T-helper 17 cell (primary cell): Measurements from ENCODE around the gene LRRC8A. TPM values are rescaled to one million over a fixed set of nuclear protein-coding genes. Genes with fewer than 3 reads are reported as not detected.
A peak's percentile ranks its signal among the peaks of the same experiment; 100 is the strongest.
"Not testable (repeated sequence)": the region's sequence is repeated elsewhere in the genome, so short reads cannot be mapped to it uniquely, and the experiment has no call there.

Source experiments
- ATAC-seq: fragments of 150-1000 bp; cut with Tn5 transposase; 2 replicates; pipeline ENCODE4 v1.10.0; 2021; ENCODE audit warnings: mild to moderate bottlenecking, moderate library complexity
- DNase-seq, 3 donors: peaks; one replicate each; pipeline versions ENCODE4 v3.0.0 to v3.0.0-alpha.2; 2020 to 2021
- H3K9me3 ChIP-seq: one replicate; pipeline ENCODE4 v1.7.0; 2013; ENCODE audit warnings: low read length, mild to moderate bottlenecking; ENCODE audit not compliant: control insufficient read depth, poor library complexity, severe bottlenecking
- H3K27ac Mint-ChIP-seq: one replicate; pipeline ENCODE4 v1.8.0; 2022; ENCODE audit warnings: mild to moderate bottlenecking, moderate library complexity, mixed read lengths
- H3K27me3 Mint-ChIP-seq: one replicate; pipeline ENCODE4 v1.8.0; 2022; ENCODE audit warnings: mixed read lengths
- H3K36me3 Mint-ChIP-seq: one replicate; pipeline ENCODE4 v1.8.0; 2022; ENCODE audit warnings: low read depth, mixed read lengths
- H3K4me1 Mint-ChIP-seq: one replicate; pipeline ENCODE4 v1.8.0; 2022; ENCODE audit warnings: mild to moderate bottlenecking, mixed read lengths
- H3K4me3 Mint-ChIP-seq: one replicate; pipeline ENCODE4 v1.8.0; 2022; ENCODE audit warnings: mild to moderate bottlenecking, moderate library complexity, mixed read lengths
- total RNA-seq, 4 donors: library from RNA in 2 of 4; stranded (reverse) in 2 of 4; gene quantifications; one replicate each; pipeline ENCODE4 v1.2.3 and lab custom pipeline; 2022 to 2026

LRRC8A gene
- total RNA-seq, 2 donors from 2014 or later = 28.9 to 30.3 TPM

DNA sequence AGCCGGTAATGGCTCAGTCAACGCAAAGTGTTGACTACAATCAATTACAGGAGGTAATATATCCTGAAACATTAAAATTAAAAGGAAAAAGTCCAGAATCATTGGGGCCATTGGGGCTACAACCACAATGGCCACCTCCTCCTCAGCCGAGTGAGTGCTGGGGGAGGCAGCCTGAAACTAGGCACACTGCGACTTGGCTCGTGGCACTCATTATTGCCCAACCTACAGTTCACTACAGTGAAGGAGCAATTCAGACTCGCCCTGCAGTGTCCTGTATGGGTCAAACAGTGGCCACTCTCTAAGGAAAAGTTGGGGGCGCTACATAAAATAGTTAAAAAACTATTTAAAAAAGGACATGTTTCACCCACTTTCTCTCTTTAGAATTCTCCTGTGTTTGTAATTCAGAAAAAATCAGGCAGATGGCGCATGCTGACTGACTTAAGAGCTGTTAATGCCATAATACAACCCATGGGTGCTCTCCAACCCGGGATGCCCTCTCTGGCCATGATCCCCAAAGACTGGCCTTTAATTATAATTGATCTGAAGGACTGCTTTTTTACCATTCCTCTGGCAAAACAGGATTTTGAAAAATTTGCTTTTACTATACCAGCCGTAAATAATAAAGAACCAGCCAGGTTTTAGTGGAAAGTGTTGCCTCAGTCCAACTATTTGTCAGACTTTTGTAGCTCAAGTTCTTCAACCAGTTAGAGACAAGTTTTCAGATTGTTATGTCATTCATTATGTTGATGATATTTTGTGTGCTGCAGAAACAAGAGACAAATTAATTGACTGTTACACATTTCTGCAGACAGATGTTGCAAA lies 29.9 kb upstream of the LRRC8A start:
- H3K4me3 Mint-ChIP-seq, H3K36me3 Mint-ChIP-seq, H3K27ac Mint-ChIP-seq, DNase-seq, H3K27me3 Mint-ChIP-seq, H3K9me3 ChIP-seq, H3K4me1 Mint-ChIP-seq, ATAC-seq: not testable (repeated sequence)

GRCh38 chr9:128852646-128853045 lies 29.3 kb upstream of the LRRC8A start:
- H3K27ac Mint-ChIP-seq, DNase-seq, H3K4me3 Mint-ChIP-seq, H3K36me3 Mint-ChIP-seq, H3K9me3 ChIP-seq, H3K4me1 Mint-ChIP-seq, ATAC-seq, H3K27me3 Mint-ChIP-seq: not testable (repeated sequence)

DNA sequence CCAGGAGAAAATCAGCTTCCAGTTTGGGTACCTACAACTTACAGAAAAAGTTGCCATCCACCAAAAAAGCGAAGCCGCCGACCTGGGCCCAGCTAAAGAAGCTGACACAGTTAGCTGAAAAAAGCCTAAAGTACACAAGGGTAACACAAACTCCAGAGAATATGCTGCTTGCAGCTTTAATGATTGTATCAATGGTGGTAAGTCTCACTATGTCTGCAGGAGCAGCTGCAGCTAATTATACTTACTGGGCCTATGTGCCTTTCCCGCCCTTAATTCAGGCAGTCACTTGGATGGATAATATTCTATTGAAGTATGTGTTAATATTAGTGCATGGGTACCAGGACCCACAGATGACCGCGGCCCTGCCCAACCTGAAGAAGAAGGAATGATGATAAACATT lies 27.5 kb upstream of the LRRC8A start:
- not testable (repeated sequence) for ATAC-seq, H3K4me1 Mint-ChIP-seq

GRCh38 chr9:128858476-128858875 lies 23.5 kb upstream of the LRRC8A start:
- H3K9me3 ChIP-seq, H3K4me1 Mint-ChIP-seq, H3K27ac Mint-ChIP-seq, H3K36me3 Mint-ChIP-seq, H3K4me3 Mint-ChIP-seq, H3K27me3 Mint-ChIP-seq, DNase-seq, ATAC-seq: not testable (repeated sequence)

More for the DNA sequence above, 27.5 kb upstream of the LRRC8A start:
- H3K9me3 ChIP-seq, H3K27me3 Mint-ChIP-seq, DNase-seq, H3K4me3 Mint-ChIP-seq, H3K36me3 Mint-ChIP-seq, H3K27ac Mint-ChIP-seq: not testable (repeated sequence)

DNA sequence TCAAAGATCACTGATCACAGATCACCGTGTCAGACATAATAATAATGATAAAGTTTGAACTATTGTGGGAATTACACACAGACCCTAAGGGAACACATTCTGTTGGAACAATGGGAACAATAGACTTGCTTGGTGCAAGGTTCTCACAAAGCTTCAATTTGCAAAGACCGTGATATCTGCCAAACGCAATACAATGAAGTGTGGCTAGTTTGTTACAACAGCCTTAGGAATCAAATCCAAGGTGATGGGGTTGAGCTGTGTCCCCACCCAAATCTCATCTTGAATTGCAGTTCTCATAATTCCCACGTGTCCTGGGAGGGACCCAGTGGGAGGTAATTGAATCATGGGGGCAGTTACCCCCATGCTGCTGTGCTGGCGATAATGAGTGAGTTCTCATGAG lies 21.0 kb upstream of the LRRC8A start:
- DNase-seq (no peak), ATAC-seq (no peak)
- Mint-ChIP-seq H3K4me3 (no peak overlapping the region), H3K36me3 (no peaks in the 10 kb centered on the region), H3K27me3 (no peaks in the 10 kb centered on the region), H3K27ac (no peak overlapping the region), H3K4me1 (peaks cover 9% of the 10 kb centered on the region)
- H3K9me3 ChIP-seq = no peaks in the 10 kb centered on the region

DNA sequence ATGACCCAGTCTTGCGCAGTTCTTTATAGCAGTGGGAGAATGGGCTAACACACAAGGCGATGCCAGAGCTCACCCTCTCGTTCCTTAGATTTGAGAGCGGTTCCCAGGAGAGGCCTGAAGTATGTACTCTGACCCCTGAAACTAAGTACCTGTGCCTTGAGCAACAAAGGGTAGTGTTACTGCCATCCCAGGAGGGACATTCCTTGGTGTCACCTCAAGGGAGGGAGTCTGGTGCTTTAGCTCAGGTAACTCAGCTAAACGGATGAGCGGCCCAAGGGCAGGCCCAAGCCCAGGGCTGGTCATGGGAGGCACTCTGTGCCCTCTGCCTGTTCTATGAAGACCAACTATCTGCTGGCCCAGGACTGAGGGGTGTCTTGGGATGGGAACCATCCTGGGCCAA lies 20.4 kb upstream of the LRRC8A start:
- H3K27ac Mint-ChIP-seq = no peak overlapping the region
- ATAC-seq = no peak
- no peaks in the 10 kb centered on the region for H3K9me3 ChIP-seq
- DNase-seq = no peak
- no peak overlapping the region for H3K4me3 Mint-ChIP-seq
- peaks cover 10% of the 10 kb centered on the region for H3K4me1 Mint-ChIP-seq
- no peaks in the 10 kb centered on the region for H3K36me3 Mint-ChIP-seq
- H3K27me3 Mint-ChIP-seq = no peaks in the 10 kb centered on the region

DNA sequence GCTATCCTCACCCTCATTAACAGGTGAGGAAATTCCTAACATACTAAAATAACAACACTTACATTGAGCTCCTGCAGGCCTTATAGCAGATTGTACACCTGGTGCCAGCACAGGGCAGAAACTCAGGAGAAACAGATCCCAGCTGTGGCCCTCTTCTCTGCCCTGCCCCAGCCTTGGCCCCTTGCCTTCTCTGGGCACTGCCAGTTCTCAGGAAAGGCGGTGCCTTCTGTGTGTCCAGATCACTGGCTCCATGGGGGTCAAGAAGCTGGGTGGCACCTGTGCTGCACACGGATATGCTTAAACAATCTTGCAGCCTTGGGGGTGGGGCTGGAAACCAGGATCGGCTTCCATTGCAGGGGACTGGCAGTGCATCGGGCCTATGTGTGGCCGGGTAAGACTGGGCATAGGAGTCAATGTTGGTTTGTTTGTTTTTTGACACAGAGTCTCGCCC lies 19.5 kb upstream of the LRRC8A start:
- DNase-seq = no peak
- H3K27ac Mint-ChIP-seq = no peak overlapping the region
- H3K4me3 Mint-ChIP-seq = no peak overlapping the region
- H3K4me1 Mint-ChIP-seq = peaks cover 10% of the 10 kb centered on the region
- ATAC-seq = no peak
- H3K9me3 ChIP-seq = no peaks in the 10 kb centered on the region
- H3K27me3 Mint-ChIP-seq = no peaks in the 10 kb centered on the region
- H3K36me3 Mint-ChIP-seq = no peaks in the 10 kb centered on the region

GRCh38 chr9:128863647-128864046 lies 18.3 kb upstream of the LRRC8A start:
- Mint-ChIP-seq H3K27me3 (no peaks in the 10 kb centered on the region), H3K4me1 (peaks cover 10% of the 10 kb centered on the region), H3K36me3 (no peaks in the 10 kb centered on the region), H3K27ac (peak overlapping the region; percentile 39), H3K4me3 (peak overlapping the region; percentile 25)
- H3K9me3 ChIP-seq = no peaks in the 10 kb centered on the region
- ATAC-seq (peak; percentile 96), DNase-seq (peak; percentile 68 to 82 (median 76))

- Mint-ChIP-seq H3K27ac (no peak overlapping the region), H3K4me1 (peaks cover 8% of the 10 kb centered on the region), H3K36me3 (no peaks in the 10 kb centered on the region), H3K4me3 (no peak overlapping the region), H3K27me3 (no peaks in the 10 kb centered on the region)
- DNase-seq (no peak), ATAC-seq (no peak)
- no peaks in the 10 kb centered on the region for H3K9me3 ChIP-seq
Observed at GRCh38 chr9:128870128-128870940, 11.6 kb upstream of the LRRC8A start.

GRCh38 chr9:128870941-128871265 lies 11.0 kb upstream of the LRRC8A start:
- DNase-seq, H3K27me3 Mint-ChIP-seq, H3K4me3 Mint-ChIP-seq, ATAC-seq, H3K27ac Mint-ChIP-seq, H3K36me3 Mint-ChIP-seq, H3K9me3 ChIP-seq, H3K4me1 Mint-ChIP-seq: not testable (repeated sequence)

GRCh38 chr9:128877852-128878251 lies 4.1 kb upstream of the LRRC8A start:
- DNase-seq (no peak), ATAC-seq (no peak)
- peaks cover 3% of the 10 kb centered on the region for H3K36me3 Mint-ChIP-seq
- H3K27ac Mint-ChIP-seq = no peak overlapping the region
- no peaks in the 10 kb centered on the region for H3K27me3 Mint-ChIP-seq
- no peaks in the 10 kb centered on the region for H3K9me3 ChIP-seq
- H3K4me1 Mint-ChIP-seq = peaks cover 23% of the 10 kb centered on the region
- no peak overlapping the region for H3K4me3 Mint-ChIP-seq

DNA sequence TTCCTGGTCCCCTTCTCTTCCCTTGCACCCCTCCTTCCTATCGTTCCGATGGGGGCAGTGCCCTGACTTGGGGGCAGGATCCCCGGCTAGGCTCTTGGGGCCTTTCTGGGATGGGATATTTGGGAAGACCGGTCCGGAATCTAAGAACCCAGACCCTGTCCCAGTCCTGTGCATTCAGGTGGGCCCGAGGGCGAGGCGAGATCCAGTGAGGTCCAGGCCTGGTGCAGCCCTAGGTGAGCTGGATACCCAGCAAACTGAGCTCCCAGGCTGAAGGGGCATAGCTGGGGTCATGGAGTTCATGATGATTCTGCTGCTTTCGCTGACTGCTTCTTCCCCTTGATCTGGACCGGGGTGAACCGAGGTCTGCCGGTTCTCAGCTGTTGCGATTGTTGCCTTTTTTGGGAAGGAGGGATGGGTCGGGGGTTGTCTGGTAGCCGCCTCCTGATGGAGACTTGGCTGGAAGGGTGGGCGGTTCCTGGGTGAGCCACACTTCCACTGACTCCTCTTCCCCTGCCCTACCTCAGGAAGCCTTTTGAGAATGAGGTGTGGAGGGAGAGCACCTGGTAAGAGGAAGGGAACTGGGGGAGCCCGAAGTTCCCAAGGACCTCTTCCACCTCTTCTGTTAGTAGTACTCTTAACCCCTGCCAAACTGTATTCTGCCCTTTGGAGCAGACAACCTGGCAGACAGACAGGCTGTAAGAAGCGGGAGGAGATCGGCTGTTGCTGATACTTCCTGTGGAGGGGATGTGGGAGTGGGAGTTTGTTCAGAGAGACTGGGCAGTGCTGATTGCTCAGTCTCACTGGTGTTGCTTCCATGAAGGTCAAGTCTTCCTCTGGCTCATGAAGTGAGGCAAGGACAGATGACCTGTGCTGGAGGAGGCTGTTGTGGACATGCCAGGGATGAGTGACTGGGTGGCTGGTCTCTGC lies 1.0 kb downstream of the LRRC8A start:
- Mint-ChIP-seq H3K27me3 (no peaks in the 10 kb centered on the region), H3K4me1 (peaks cover 52% of the 10 kb centered on the region), H3K27ac (peak overlapping the region; percentile 93), H3K4me3 (peak overlapping the region; percentile 94), H3K36me3 (peaks cover 3% of the 10 kb centered on the region)
- ATAC-seq (no peak), DNase-seq (no peak)
- no peaks in the 10 kb centered on the region for H3K9me3 ChIP-seq

- no peak for DNase-seq
- no peaks in the 10 kb centered on the region for H3K27me3 Mint-ChIP-seq
- H3K27ac Mint-ChIP-seq = peak overlapping the region; percentile 93
- peak overlapping the region; percentile 74 for H3K4me3 Mint-ChIP-seq
- ATAC-seq = no peak
- H3K4me1 Mint-ChIP-seq = peaks cover 55% of the 10 kb centered on the region
- peaks cover 3% of the 10 kb centered on the region for H3K36me3 Mint-ChIP-seq
- H3K9me3 ChIP-seq = no peaks in the 10 kb centered on the region
Observed at GRCh38 chr9:128884164-128884563, 2.2 kb downstream of the LRRC8A start.
